22Rv1 (cell line): ENCODE data around the gene TMEM269.

Source experiments
- CTCF ChIP-seq: fragments of 450-650 bp; IDR thresholded peaks from 2 replicates; pipeline ENCODE4 v1.5.1; 2017; ENCODE audit warnings: mild to moderate bottlenecking
- ZFX ChIP-seq: fragments of 450-650 bp; IDR thresholded peaks from 2 replicates; pipeline ENCODE4 v1.6.1; 2017; ENCODE audit warnings: antibody characterized with exemption, borderline replicate concordance

GRCh38 chr1:42756956-42757891 lies 27.6 kb upstream of the TMEM269 start:
- TF ChIP-seq CTCF (peak; percentile 81), ZFX (no peak)
